ENCODE measurements around the gene NDUFB4. TPM values are rescaled to one million over a fixed set of nuclear protein-coding genes. Genes with fewer than 3 reads are reported as not detected.
"Not testable (repeated sequence)": the region's sequence is repeated elsewhere in the genome, so short reads cannot be mapped to it uniquely, and the experiment has no call there.

Gene NDUFB4
- polyA plus RNA-seq, 12 donors, result 141 to 183 (median 166) TPM; not detected in 1

DNA sequence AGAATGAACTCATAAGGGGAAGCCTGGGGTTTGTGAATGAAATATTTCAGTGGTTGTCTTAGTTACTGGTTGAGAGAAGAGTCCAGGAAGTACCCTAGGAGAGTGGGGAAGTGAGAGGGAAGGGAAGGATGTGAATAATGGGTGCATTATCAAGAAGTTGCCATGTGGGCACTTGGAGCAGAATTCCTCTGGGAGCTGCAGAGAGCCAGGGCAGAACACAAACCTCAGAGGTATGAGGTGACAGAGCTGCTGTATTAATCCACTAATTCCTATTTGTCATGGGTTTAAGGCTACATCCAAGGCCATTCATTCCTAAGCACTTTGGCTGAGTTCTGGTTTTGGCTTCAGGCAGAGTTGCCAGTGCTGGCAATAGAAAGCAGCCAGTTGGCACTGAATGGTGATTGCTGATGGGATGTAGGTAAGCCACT is 29.0 kb downstream of the NDUFB4 start:
- no peak for DNase-seq

- DNase-seq, result no peak
These were observed 38.4 kb downstream of the NDUFB4 start for GRCh38 chr3:120634539-120634938.

DNA sequence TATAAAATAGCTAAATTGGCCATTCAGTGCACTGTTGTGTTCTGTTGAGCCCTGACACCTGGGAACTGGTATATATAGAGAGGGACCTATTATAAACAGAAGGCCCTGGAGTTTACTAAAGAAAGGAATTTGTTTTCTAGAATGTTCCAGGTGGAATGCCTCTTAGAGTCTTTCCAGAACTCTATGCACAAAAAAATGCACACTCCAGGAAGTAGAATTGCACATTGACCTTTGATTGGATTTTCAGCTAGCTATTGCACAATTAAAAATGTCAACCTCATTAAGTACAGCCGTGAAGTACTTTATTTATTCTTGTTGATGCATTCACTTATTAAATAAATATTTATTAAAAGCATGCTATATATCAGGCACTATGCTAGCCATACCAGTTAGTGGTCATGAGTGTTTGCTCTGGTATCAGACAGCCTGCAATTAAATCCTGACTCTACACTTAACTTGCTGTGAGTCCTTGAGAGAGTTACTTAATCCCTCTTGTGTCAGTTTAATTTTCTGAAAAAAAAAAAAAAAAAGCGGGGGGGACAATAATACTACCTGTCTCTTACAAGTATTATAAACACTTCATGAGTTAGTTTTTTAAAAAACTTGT is 40.8 kb downstream of the NDUFB4 start:
- DNase-seq, result no peak

GRCh38 chr3:120637851-120638559 is 41.9 kb downstream of the NDUFB4 start:
- no peak for DNase-seq

GRCh38 chr3:120638820-120639219 is 42.7 kb downstream of the NDUFB4 start:
- DNase-seq, result not testable (repeated sequence)

DNA sequence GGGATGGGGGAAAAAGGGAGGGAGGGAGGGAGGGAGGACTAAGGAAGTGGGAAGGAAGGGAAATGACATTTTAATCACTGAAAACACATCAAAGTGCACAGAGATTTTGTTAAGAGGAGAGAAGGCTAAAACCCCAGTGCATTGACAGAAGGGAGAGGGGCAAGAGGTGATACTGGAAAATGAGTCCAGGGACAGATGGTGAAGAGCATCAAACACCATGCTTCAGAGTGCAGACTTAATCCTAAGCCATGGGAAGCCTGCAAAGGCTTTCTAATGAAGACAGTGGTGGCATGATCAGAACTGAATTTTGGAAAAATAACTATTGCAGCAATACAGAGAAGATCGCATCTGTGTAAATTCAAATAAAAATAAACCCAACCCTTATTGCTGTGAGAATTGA is 44.1 kb downstream of the NDUFB4 start:
- no peak for DNase-seq

DNA sequence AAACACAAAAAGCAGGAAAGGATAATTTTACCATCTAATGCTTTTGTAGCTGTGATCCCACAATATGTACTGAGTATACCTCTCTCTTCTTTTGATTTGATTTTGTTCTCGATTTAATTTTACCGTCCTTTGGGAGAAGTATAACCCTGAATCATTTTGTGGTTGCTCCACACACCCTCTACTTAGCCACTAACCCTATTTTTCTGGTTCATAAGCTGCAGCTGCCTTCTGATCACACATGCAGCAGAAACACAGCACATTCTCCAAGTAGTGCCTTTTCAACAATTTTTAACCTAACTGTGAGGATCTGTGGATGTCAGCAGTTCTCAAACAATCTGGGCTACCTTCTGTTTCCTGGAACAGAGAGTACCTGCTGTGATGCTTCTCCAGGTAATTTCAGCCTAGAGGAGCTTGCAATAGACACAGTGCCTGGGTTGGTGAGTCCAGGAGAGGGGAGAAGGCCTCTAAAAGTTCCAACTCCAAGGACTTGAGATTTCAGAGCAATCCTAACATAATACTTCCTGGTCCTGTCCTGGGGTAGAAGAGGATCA is 45.6 kb downstream of the NDUFB4 start:
- DNase-seq, result no peak

GRCh38 chr3:120642368-120642948 is 46.3 kb downstream of the NDUFB4 start:
- no peak for DNase-seq

GRCh38 chr3:120645083-120645845 is 49.1 kb downstream of the NDUFB4 start:
- no peak for DNase-seq

DNA sequence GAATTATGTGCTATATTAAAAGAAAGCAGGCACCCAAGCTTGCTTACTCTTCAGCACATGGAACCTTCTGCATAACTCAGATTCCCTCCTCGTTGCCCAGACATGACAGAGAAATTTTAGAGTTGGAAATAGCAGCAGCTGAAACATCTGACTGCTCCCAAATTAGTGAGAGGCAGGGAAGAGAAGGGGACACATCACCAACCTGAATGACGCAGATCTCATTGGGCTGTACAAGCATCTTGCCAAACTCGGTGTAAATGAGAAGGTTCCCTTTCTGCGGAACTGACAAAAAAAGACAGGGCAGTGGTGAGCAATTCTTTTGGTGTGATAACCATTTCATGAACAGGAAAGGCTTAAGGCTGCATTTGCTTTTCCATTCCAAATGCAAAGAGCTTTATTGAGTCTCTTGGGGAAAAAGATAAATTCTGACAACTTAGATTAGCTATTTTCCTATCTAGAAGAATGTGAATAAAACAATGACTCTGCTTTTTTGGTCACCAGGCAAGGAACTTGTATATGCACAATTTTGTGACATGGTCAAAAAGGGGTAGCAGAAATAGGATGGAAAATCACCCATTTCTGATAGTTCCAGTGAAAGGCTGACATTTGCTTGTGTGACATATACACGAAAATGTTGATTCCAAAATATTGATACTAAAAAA is 50.8 kb downstream of the NDUFB4 start:
- no peak for DNase-seq

- no peak for DNase-seq
These were observed 52.2 kb downstream of the NDUFB4 start for GRCh38 chr3:120648290-120648689.

DNA sequence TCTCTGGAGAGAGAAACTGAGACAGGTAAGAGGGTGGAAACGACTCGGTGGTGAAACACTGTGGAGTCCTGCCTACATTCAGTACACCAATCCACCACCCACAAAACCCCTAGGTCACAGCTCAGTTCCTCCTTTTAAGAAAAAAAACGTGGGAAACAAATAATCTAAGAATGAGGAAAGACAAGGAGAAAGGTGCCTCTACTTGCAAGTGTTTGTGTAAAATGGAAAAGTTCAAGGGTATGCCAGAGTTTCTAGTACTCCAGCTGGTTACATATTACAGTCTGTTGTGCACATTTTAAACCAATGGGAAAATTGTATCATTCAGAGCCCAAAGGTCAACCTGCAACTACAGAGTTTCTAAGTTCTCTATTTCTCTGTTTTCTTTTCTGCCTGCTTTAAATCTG is 53.7 kb downstream of the NDUFB4 start:
- DNase-seq, result no peak

- DNase-seq, result no peak
These were observed 54.2 kb downstream of the NDUFB4 start for GRCh38 chr3:120650311-120650710.

Other genes starting within 250 kb of the NDUFB4 start
- 10 to 100 TPM in 11 of 12 donors, not detected in 1; 11.9 to 23.1 (median 16.5) TPM for gene LRRC58, start 247.0 kb upstream of the NDUFB4 start, polyA plus RNA-seq (ENCODE audit: insufficient read length in 12 of 12)
- gene FSTL1, start 145.3 kb upstream of the NDUFB4 start, polyA plus RNA-seq (ENCODE audit: insufficient read length in 12 of 12), result 1,000 to 10,000 TPM in 1 of 12 donors, 100 to 1,000 TPM in 11; 227 to 1,478 (median 662) TPM
- gene HGD, start 85.9 kb downstream of the NDUFB4 start, polyA plus RNA-seq (ENCODE audit: insufficient read length in 12 of 12), result 1 to 10 TPM in 2 of 12 donors, under 1 TPM in 7, not detected in 3; 0.09 to 1.4 (median 0.41) TPM
- gene RABL3, start 146.2 kb downstream of the NDUFB4 start, polyA plus RNA-seq (ENCODE audit: insufficient read length in 12 of 12), result 10 to 100 TPM in 11 of 12 donors, not detected in 1; 15.3 to 32.1 (median 19.8) TPM
- 10 to 100 TPM in 11 of 12 donors, not detected in 1; 10.0 to 28.7 (median 11.7) TPM for gene GTF2E1, start 146.4 kb downstream of the NDUFB4 start, polyA plus RNA-seq (ENCODE audit: insufficient read length in 12 of 12)